ENCODE measurements around the gene COX6B2. TPM values are rescaled to one million over a fixed set of nuclear protein-coding genes. Genes with fewer than 3 reads are reported as not detected.

The COX6B2 gene
- total RNA-seq, 4 donors from 2014 or later, result not detected

- TF ChIP-seq POLR2A (IDR thresholded peaks at IDR 0.05), result no peak
- no peak for TF ChIP-seq CTCF (IDR thresholded peaks at IDR 0.05)
- ATAC-seq, result no peak
Observed at GRCh38 chr19:55341171-55341588, 13.3 kb downstream of the COX6B2 start.

GRCh38 chr19:55340784-55341147, 13.8 kb downstream of the COX6B2 start:
- ATAC-seq, result no peak
- peaks cover 0 to 31% of the 10 kb centered on the region in 2 donors for H3K36me3 ChIP-seq
- H3K27ac ChIP-seq, result peak overlapping the region in 3 of 4 donors; percentile 44 to 98 (median 87)
- no peak for TF ChIP-seq POLR2AphosphoS5 (IDR thresholded peaks at IDR 0.05)
- TF ChIP-seq POLR2A (IDR thresholded peaks at IDR 0.05), result no peak
- no peak for TF ChIP-seq EP300 (IDR thresholded peaks at IDR 0.05)
- no peak for TF ChIP-seq CTCF (IDR thresholded peaks at IDR 0.05)
- H3K27me3 ChIP-seq, result peaks cover under 1% of the 10 kb centered on the region
- H3K9me3 ChIP-seq, result no peaks in the 10 kb centered on the region
- peaks cover 0 to 41% (median 20%) of the 10 kb centered on the region in 3 donors for H3K4me1 ChIP-seq
- H3K4me3 ChIP-seq, result peak overlapping the region; percentile 73 to 94
- WGBS, 2 donors (ENCODE audit: low coverage in 1 of 2), result 0 to 1% methylated on average over 3 to 19 of the region's 24 CpGs

More at GRCh38 chr19:55341171-55341588, 13.3 kb downstream of the COX6B2 start:
- H3K4me1 ChIP-seq, result peaks cover 0 to 46% (median 20%) of the 10 kb centered on the region in 3 donors
- H3K4me3 ChIP-seq, result peak overlapping the region; percentile 73 to 94
- H3K27me3 ChIP-seq, result no peaks in the 10 kb centered on the region
- 0 to 20% methylated on average over 1 to 5 of the region's 15 CpGs for WGBS, 2 donors (ENCODE audit: low coverage in 1 of 2)
- H3K9me3 ChIP-seq, result no peaks in the 10 kb centered on the region
- H3K36me3 ChIP-seq, result peaks cover 0 to 32% of the 10 kb centered on the region in 2 donors
- H3K27ac ChIP-seq, result peak overlapping the region in 3 of 4 donors; percentile 44 to 98 (median 87)

GRCh38 chr19:55339889-55340783, 14.4 kb downstream of the COX6B2 start:
- H3K9me3 ChIP-seq, result no peaks in the 10 kb centered on the region
- 0 to 3% methylated on average over 6 to 22 of the region's 44 CpGs for WGBS, 2 donors (ENCODE audit: low coverage in 1 of 2)
- H3K27me3 ChIP-seq, result peaks cover 6% of the 10 kb centered on the region
- peaks cover 0 to 35% (median 20%) of the 10 kb centered on the region in 3 donors for H3K4me1 ChIP-seq
- ATAC-seq, result no peak
- peak overlapping the region; percentile 87 to 98 (median 90) for H3K27ac ChIP-seq
- H3K36me3 ChIP-seq, result peaks cover 0 to 31% of the 10 kb centered on the region in 2 donors
- TF ChIP-seq POLR2AphosphoS5 (IDR thresholded peaks at IDR 0.05) (peak; percentile 96), POLR2A (IDR thresholded peaks at IDR 0.05) (peak; percentile 89 to 93), CTCF (IDR thresholded peaks at IDR 0.05) (no peak)
- H3K4me3 ChIP-seq, result peak overlapping the region; percentile 73 to 94

- peaks cover 15% of the 10 kb centered on the region for H3K27me3 ChIP-seq
- 0% methylated on average over 1 to 10 of the region's 63 CpGs for WGBS, 2 donors (ENCODE audit: low coverage in 1 of 2)
- no peak for TF ChIP-seq POLR2A (IDR thresholded peaks at IDR 0.05)
- TF ChIP-seq POLR2AphosphoS5 (IDR thresholded peaks at IDR 0.05), result no peak
- no peak for TF ChIP-seq EP300 (IDR thresholded peaks at IDR 0.05)
- peak in 3 of 4 experiments; percentile 36 to 74 (median 73) for TF ChIP-seq CTCF (IDR thresholded peaks at IDR 0.05)
- no peaks in the 10 kb centered on the region for H3K9me3 ChIP-seq
- H3K4me3 ChIP-seq, result peak within 1 kb of the TSS; percentile 73 to 94
- peak within 1 kb of the TSS; percentile 90 to 98 (median 91) for H3K27ac ChIP-seq
- H3K4me1 ChIP-seq, result peaks cover 0 to 34% (median 20%) of the 10 kb centered on the region in 3 donors
- peaks cover 0 to 26% of the 10 kb centered on the region in 2 donors for H3K36me3 ChIP-seq
- peak; percentile 94 for ATAC-seq
Observed at GRCh38 chr19:55339105-55339888, 15.2 kb downstream of the COX6B2 start, which contains the start of gene KMT5C. Gene KMT5C, plus strand, starts transcription at chr19:55339876. Its CDS starts 2,061 bp downstream, at chr19:55341937.
